SK-N-SH treated with all-trans-retinoic acid at 6 μM for 48 hours (cell line): Measurements from ENCODE around the gene NRSN2.
"Not testable (repeated sequence)": the region's sequence is repeated elsewhere in the genome, so short reads cannot be mapped to it uniquely, and the experiment has no call there.

Source experiments
- ATAC-seq: fragments of 200-7000 bp; cut with Tn5 transposase; 3 replicates; pipeline ENCODE4 v1.9.1; 2020; ENCODE audit warnings: mild to moderate bottlenecking, moderate library complexity
- ARNTL ChIP-seq: fragments of 450-650 bp; formaldehyde crosslinking; IDR thresholded peaks from 2 replicates; pipeline ENCODE4 v1.5.0; 2020; ENCODE audit warnings: low read depth, mild to moderate bottlenecking, moderate library complexity, borderline replicate concordance
- BACH2 ChIP-seq: fragments of 250-450 bp; sonication (Bioruptor Pico); IDR thresholded peaks from 2 replicates; pipeline ENCODE4 v1.9.0; 2021; ENCODE audit warnings: mild to moderate bottlenecking, borderline replicate concordance
- CREB5 ChIP-seq: fragments of 250-450 bp; sonication (Bioruptor Pico); IDR thresholded peaks from 2 replicates; pipeline ENCODE4 v1.5.1; 2020; ENCODE audit warnings: low read depth, mild to moderate bottlenecking, moderate library complexity
- CSDC2 ChIP-seq: fragments of 250-450 bp; sonication (Bioruptor Pico); IDR thresholded peaks from 2 replicates; pipeline ENCODE4 v1.5.0; 2020; ENCODE audit warnings: mild to moderate bottlenecking, moderate library complexity
- CSRNP3 ChIP-seq: fragments of 250-450 bp; sonication (Bioruptor Pico); IDR thresholded peaks from 2 replicates; pipeline ENCODE4 v1.5.1; 2021; ENCODE audit warnings: mild to moderate bottlenecking, moderate library complexity
- ESRRG ChIP-seq: fragments of 250-450 bp; sonication (Bioruptor Pico); IDR thresholded peaks from 2 replicates; pipeline ENCODE4 v1.6.1; 2021; ENCODE audit warnings: mild to moderate bottlenecking
- GLIS3 ChIP-seq: fragments of 250-450 bp; sonication (Bioruptor Pico); IDR thresholded peaks from 2 replicates; pipeline ENCODE4 v1.5.0; 2020; ENCODE audit warnings: mild to moderate bottlenecking, moderate library complexity
- ISL1 ChIP-seq: fragments of 250-450 bp; sonication (Bioruptor Pico); IDR thresholded peaks from 2 replicates; pipeline ENCODE4 v2.1.2; 2022; ENCODE audit warnings: mild to moderate bottlenecking, moderate library complexity
- OSR1 ChIP-seq: fragments of 250-450 bp; sonication (Bioruptor Pico); IDR thresholded peaks from 2 replicates; pipeline ENCODE4 v1.8.0; 2022; ENCODE audit warnings: moderate library complexity, mild to moderate bottlenecking, inconsistent platforms
- PPARA ChIP-seq: fragments of 250-450 bp; sonication (Bioruptor Pico); IDR thresholded peaks from 2 replicates; pipeline ENCODE4 v1.5.0; 2020; ENCODE audit warnings: mild to moderate bottlenecking, borderline replicate concordance
- RARB ChIP-seq: fragments of 250-450 bp; sonication (Bioruptor Pico); IDR thresholded peaks from 2 replicates; pipeline ENCODE4 v1.8.0; 2021; ENCODE audit warnings: mild to moderate bottlenecking, moderate library complexity
- SNAI2 ChIP-seq: fragments of 250-450 bp; sonication (Bioruptor Pico); IDR thresholded peaks from 2 replicates; pipeline ENCODE4 v1.5.0; 2020; ENCODE audit warnings: mild to moderate bottlenecking, moderate library complexity
- TCF4 ChIP-seq: fragments of 250-450 bp; sonication (Bioruptor Pico); IDR thresholded peaks from 2 replicates; pipeline ENCODE4 v1.8.0; 2021; ENCODE audit warnings: mild to moderate bottlenecking, moderate library complexity, borderline replicate concordance
- TOX ChIP-seq: fragments of 250-450 bp; sonication (Bioruptor Pico); IDR thresholded peaks from 2 replicates; pipeline ENCODE4 v1.8.0; 2021; ENCODE audit warnings: mild to moderate bottlenecking, moderate library complexity, borderline replicate concordance
- TSHZ2 ChIP-seq: fragments of 250-450 bp; sonication (Bioruptor Pico); IDR thresholded peaks from 2 replicates; pipeline ENCODE4 v1.5.0; 2020; ENCODE audit warnings: mild to moderate bottlenecking, moderate library complexity
- ZC3H10 ChIP-seq: fragments of 250-450 bp; sonication (Bioruptor Pico); IDR thresholded peaks from 2 replicates; pipeline ENCODE4 v1.5.1; 2021; ENCODE audit warnings: mild to moderate bottlenecking, moderate library complexity
- ZFP3 ChIP-seq: fragments of 250-450 bp; sonication (Bioruptor Pico); IDR thresholded peaks from 2 replicates; pipeline ENCODE4 v1.5.0; 2020; ENCODE audit warnings: mild to moderate bottlenecking, moderate library complexity
- ZFP30 ChIP-seq: fragments of 450-650 bp; formaldehyde crosslinking; IDR thresholded peaks from 2 replicates; pipeline ENCODE4 v1.5.0; 2022; ENCODE audit warnings: mild to moderate bottlenecking, moderate library complexity
- ZNF565 ChIP-seq: fragments of 450-650 bp; formaldehyde crosslinking; conservative IDR thresholded peaks from 2 replicates; pipeline ENCODE4 v1.5.0; 2020; ENCODE audit warnings: low read depth, mild to moderate bottlenecking, moderate library complexity
- ZNF70 ChIP-seq: fragments of 450-650 bp; formaldehyde crosslinking; IDR thresholded peaks from 2 replicates; pipeline ENCODE4 v1.5.0; 2020; ENCODE audit warnings: mild to moderate bottlenecking, moderate library complexity
- ZNF8 ChIP-seq: fragments of 450-650 bp; formaldehyde crosslinking; IDR thresholded peaks from 2 replicates; pipeline ENCODE4 v1.5.0; 2020; ENCODE audit warnings: mild to moderate bottlenecking, moderate library complexity
- TF ChIP-seq, protein P1 (sequence below): fragments of 250-450 bp; sonication (Bioruptor Pico); IDR thresholded peaks from 2 replicates; pipeline ENCODE4 v1.8.0; 2021; ENCODE audit warnings: low read depth, mild to moderate bottlenecking, moderate library complexity, borderline replicate concordance

Gene NRSN2

DNA sequence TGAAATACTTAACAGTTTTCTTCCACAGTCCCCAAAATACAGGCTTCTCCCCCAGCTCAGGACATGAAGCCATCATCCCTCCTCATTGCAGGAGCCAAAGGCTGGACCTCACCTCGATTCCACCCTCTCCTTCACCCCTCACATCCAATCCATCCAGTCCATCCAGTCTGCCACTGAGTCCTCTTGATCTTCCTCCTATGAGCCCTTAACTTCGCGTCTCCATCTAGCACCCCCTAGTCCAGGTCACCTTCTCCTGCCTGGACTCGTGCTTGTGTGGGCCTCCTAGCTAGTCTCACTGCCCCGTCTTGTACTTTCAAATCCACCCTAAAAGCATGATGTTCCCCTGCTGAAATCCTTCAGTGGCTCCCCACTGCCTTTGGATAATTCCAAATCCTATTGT, 37.0 kb downstream of the NRSN2 start:
- ATAC-seq = no peak
- TF ChIP-seq ISL1 (no peak), PPARA (no peak), ZNF70 (no peak), TCF4 (CRISPR knock-in tag) (no peak), RARB (CRISPR knock-in tag) (no peak), CREB5 (CRISPR knock-in tag) (no peak), ZC3H10 (CRISPR knock-in tag) (no peak), CSRNP3 (CRISPR knock-in tag) (no peak), ZFP30 (CRISPR knock-in tag) (no peak), CSDC2 (CRISPR knock-in tag) (no peak), OSR1 (CRISPR knock-in tag) (no peak), TOX (CRISPR knock-in tag) (no peak), SNAI2 (no peak)

- no peak for ATAC-seq
- TF ChIP-seq TSHZ2 (CRISPR knock-in tag) = no peak
These were observed 37.8 kb downstream of the NRSN2 start for GRCh38 chr20:384723-385122.

DNA sequence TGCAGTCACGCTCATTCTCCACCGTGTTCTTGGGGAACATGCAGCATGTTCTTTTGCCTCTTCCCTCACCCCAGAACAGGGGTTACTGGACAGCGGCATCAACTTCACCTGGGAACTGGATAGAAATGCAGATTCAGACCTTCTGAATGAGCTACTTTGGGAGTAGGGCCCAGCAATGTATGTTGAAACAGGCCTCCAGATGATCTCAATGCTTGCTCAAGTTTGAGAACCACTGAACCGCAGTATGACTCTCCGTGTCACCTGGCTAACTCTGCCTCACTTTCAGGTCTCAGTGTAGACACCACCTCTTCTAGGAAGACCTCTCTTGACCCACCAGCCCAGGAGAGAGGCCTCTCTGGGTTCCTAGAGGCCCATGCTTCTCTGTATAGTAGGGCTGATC, 38.5 kb downstream of the NRSN2 start:
- no peak for ATAC-seq
- no peak for TF ChIP-seq ZFP30 (CRISPR knock-in tag)
- TF ChIP-seq ISL1 = no peak
- TF ChIP-seq ZC3H10 (CRISPR knock-in tag) = no peak
- TF ChIP-seq ESRRG (CRISPR knock-in tag) = no peak
- no peak for TF ChIP-seq ZFP3
- TF ChIP-seq CREB5 (CRISPR knock-in tag) = no peak
- no peak for TF ChIP-seq TOX (CRISPR knock-in tag)
- TF ChIP-seq GLIS3 = no peak
- TF ChIP-seq CSDC2 (CRISPR knock-in tag) = no peak
- no peak for TF ChIP-seq BACH2 (CRISPR knock-in tag)

DNA sequence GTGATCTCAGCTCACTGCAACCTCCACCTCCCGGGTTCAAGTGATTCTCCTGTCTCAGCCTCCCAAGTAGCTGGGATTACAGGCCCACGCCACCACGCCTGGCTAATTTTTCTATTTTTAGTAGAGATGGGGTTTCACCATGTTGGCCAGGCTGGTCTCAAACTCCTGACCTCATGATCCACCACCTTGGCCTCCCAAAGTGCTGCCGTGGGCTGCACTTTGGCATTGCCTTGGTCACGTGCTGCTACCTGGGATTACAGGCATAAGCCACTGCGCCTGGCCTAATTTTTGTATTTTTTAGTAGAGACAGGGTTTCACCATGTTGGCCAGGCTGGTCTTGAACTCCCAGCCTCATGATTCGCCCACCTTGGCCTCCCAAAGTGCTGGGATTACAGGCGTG, 39.7 kb downstream of the NRSN2 start:
- not testable (repeated sequence) for ATAC-seq

- ATAC-seq = no peak
- TF ChIP-seq, protein P1, sequence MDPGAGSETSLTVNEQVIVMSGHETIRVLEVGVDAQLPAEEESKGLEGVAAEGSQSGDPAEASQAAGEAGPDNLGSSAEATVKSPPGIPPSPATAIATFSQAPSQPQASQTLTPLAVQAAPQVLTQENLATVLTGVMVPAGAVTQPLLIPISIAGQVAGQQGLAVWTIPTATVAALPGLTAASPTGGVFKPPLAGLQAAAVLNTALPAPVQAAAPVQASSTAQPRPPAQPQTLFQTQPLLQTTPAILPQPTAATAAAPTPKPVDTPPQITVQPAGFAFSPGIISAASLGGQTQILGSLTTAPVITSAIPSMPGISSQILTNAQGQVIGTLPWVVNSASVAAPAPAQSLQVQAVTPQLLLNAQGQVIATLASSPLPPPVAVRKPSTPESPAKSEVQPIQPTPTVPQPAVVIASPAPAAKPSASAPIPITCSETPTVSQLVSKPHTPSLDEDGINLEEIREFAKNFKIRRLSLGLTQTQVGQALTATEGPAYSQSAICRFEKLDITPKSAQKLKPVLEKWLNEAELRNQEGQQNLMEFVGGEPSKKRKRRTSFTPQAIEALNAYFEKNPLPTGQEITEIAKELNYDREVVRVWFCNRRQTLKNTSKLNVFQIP (CRISPR knock-in tag) = no peak
- TF ChIP-seq ESRRG (CRISPR knock-in tag) (no peak), TSHZ2 (CRISPR knock-in tag) (no peak), ZFP3 (no peak), ZNF565 (CRISPR knock-in tag) (no peak), ARNTL (CRISPR knock-in tag) (no peak), ZFP30 (CRISPR knock-in tag) (no peak), ZNF8 (peak; percentile 87), CSRNP3 (CRISPR knock-in tag) (no peak)
These were observed 40.6 kb downstream of the NRSN2 start for GRCh38 chr20:387520-387919.
